Tibial nerve (tissue), 4 donors: ENCODE data around the gene CRIP2. TPM values are rescaled to one million over a fixed set of nuclear protein-coding genes. Genes with fewer than 3 reads are reported as not detected.

Source experiments
- DNase-seq, 2 donors: peaks; one replicate each; pipeline ENCODE4 v3.0.0-alpha.2; 2019; ENCODE audit warnings: low spot score in 2 of 2
- H3K27ac ChIP-seq, 4 donors: fragments of 200-600 bp; sonication (generic) in 3 of 4; one replicate each; pipeline ENCODE4 v1.5.1; 2017 to 2019; ENCODE audit warnings: mild to moderate bottlenecking in 1 of 4
- H3K27me3 ChIP-seq, 2 donors: fragments of 200-600 bp; sonication (generic) in 1 of 2; one replicate each; pipeline versions ENCODE4 v1.5.1 to v1.6.0; 2017 to 2019
- H3K36me3 ChIP-seq, 3 donors: fragments of 200-600 bp; sonication (generic); one replicate each; pipeline ENCODE4 v1.5.1; 2018 to 2019
- H3K4me1 ChIP-seq, 4 donors: fragments of 200-600 bp; sonication (generic) in 3 of 4; one replicate each; pipeline ENCODE4 v1.5.1; 2017 to 2019
- H3K4me3 ChIP-seq, 4 donors: fragments of 200-600 bp; sonication (generic) in 3 of 4; one replicate each; pipeline ENCODE4 v1.5.1; 2017 to 2019; ENCODE audit warnings: mild to moderate bottlenecking in 1 of 4, moderate library complexity in 1 of 4
- H3K9me3 ChIP-seq, 4 donors: fragments of 200-600 bp; sonication (generic) in 3 of 4; one replicate each; pipeline ENCODE4 v1.5.1; 2017 to 2019
- CTCF ChIP-seq, 5 experiments: fragments of 200-600 bp in 3 of 5; fragments of 450-650 bp in 2 of 5; sonication (generic) in 3 of 5; IDR thresholded peaks; one replicate each; pipeline ENCODE4 v1.5.1; 2016 to 2019; ENCODE audit warnings: antibody characterized with exemption in 5 of 5, mild to moderate bottlenecking in 3 of 5, moderate library complexity in 2 of 5
- EP300 ChIP-seq, 2 donors: sonication (generic); formaldehyde crosslinking; IDR thresholded peaks; one replicate each; pipeline ENCODE4 v1.6.1; 2017; ENCODE audit warnings: antibody characterized with exemption in 2 of 2, mild to moderate bottlenecking in 1 of 2
- POLR2A ChIP-seq, 2 donors: fragments of 450-650 bp; IDR thresholded peaks; one replicate each; pipeline ENCODE4 v1.6.1; 2017; ENCODE audit warnings: antibody characterized with exemption in 2 of 2, mild to moderate bottlenecking in 2 of 2, moderate library complexity in 2 of 2
- WGBS, 2 donors: methylation state at CpG; one replicate each; pipeline ENCODE4 v1.1.5; 2018; 5-methylcytosine and 5-hydroxymethylcytosine counted together
- total RNA-seq, 4 donors: library from RNA; depleted of rRNA; stranded (reverse); fragments of >200 nt; gene quantifications; one replicate each; pipeline ENCODE4 v1.1.0, GENCODE V29; 2016

CRIP2 gene
- total RNA-seq, 4 donors from 2014 or later = 161 to 268 (median 208) TPM

DNA sequence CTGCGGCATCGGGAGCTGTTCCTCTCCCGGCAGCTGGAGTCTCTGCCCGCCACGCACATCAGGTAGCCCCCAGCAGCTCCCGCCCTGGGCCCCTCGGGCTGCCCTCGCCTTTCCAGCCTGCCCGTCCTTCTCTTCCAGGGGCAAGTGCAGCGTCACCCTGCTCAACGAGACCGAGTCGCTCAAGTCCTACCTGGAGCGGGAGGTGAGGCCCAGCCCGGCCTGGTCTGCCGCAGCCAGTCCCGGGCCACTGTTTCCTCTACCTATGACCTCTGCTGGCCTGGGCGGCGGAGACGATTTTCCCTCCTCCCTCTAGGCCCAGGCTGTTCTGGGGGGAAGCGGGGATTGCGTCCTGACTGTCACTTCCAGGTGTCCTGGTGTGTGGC, 24.5 kb upstream of the CRIP2 start:
- Histone ChIP-seq H3K36me3 (peaks cover 0 to 76% (median 0%) of the 10 kb centered on the region in 3 donors), H3K27me3 (no peaks in the 10 kb centered on the region), H3K4me3 (no peak overlapping the region), H3K4me1 (peaks cover 0 to 17% (median 5%) of the 10 kb centered on the region in 4 donors), H3K9me3 (no peaks in the 10 kb centered on the region), H3K27ac (no peak overlapping the region)
- TF ChIP-seq EP300 (IDR thresholded peaks at IDR 0.05) = no peak
- no peak for TF ChIP-seq POLR2A (IDR thresholded peaks at IDR 0.05)
- no peak for TF ChIP-seq CTCF (IDR thresholded peaks at IDR 0.05)
- 87 to 92% methylated on average over 21 to 22 of the region's 22 CpGs for WGBS, 2 donors
- no peak for DNase-seq

GRCh38 chr14:105450864-105451720, 23.5 kb upstream of the CRIP2 start:
- Histone ChIP-seq H3K9me3 (no peaks in the 10 kb centered on the region), H3K27me3 (no peaks in the 10 kb centered on the region), H3K4me3 (no peak overlapping the region), H3K27ac (no peak overlapping the region), H3K4me1 (peaks cover 0 to 17% (median 5%) of the 10 kb centered on the region in 4 donors), H3K36me3 (peaks cover 0 to 78% (median 0%) of the 10 kb centered on the region in 3 donors)
- WGBS, 2 donors = 83 to 85% methylated on average over 22 to 28 of the region's 29 CpGs
- TF ChIP-seq POLR2A (IDR thresholded peaks at IDR 0.05) (no peak), CTCF (IDR thresholded peaks at IDR 0.05) (no peak), EP300 (IDR thresholded peaks at IDR 0.05) (no peak)
- DNase-seq = no peak

DNA sequence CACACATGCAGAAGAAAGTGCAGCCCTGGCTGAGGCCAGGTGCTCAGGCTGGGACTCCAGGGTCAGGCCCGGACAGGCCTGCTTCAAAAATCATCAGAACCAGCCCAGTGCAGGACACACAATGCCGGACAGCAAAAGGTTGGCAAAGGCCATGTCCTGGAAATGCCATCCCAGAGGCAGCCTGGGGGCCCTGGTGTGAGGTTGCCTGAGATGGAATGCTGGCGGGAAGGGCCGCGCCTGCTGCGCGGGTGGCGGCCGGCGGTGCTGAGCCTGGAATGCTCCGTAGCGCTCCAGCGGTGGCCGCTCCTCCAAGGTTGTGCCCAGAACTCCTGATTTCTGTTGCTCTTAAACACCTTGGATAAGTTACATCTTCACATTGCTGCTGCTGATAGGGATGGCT, 21.7 kb upstream of the CRIP2 start:
- H3K4me3 ChIP-seq = no peak overlapping the region
- H3K27ac ChIP-seq = no peak overlapping the region
- WGBS, 2 donors = 85 to 86% methylated on average over 13 to 14 of the region's 14 CpGs
- H3K36me3 ChIP-seq = peaks cover 0 to 87% (median 0%) of the 10 kb centered on the region in 3 donors
- no peak for DNase-seq
- no peaks in the 10 kb centered on the region for H3K27me3 ChIP-seq
- peaks cover 0 to 15% (median 5%) of the 10 kb centered on the region in 4 donors for H3K4me1 ChIP-seq
- TF ChIP-seq EP300 (IDR thresholded peaks at IDR 0.05) (no peak), CTCF (IDR thresholded peaks at IDR 0.05) (no peak), POLR2A (IDR thresholded peaks at IDR 0.05) (no peak)
- no peaks in the 10 kb centered on the region for H3K9me3 ChIP-seq

GRCh38 chr14:105453847-105454246, 20.8 kb upstream of the CRIP2 start:
- Histone ChIP-seq H3K9me3 (no peaks in the 10 kb centered on the region), H3K36me3 (peaks cover 0 to 96% (median 0%) of the 10 kb centered on the region in 3 donors), H3K27ac (no peak overlapping the region), H3K4me3 (no peak overlapping the region), H3K27me3 (no peaks in the 10 kb centered on the region), H3K4me1 (peaks cover 0 to 6% (median 3%) of the 10 kb centered on the region in 4 donors)
- TF ChIP-seq EP300 (IDR thresholded peaks at IDR 0.05) (no peak), POLR2A (IDR thresholded peaks at IDR 0.05) (no peak), CTCF (IDR thresholded peaks at IDR 0.05) (no peak)
- DNase-seq = no peak
- WGBS, 2 donors = 85 to 87% methylated on average over 14 of the region's 14 CpGs

DNA sequence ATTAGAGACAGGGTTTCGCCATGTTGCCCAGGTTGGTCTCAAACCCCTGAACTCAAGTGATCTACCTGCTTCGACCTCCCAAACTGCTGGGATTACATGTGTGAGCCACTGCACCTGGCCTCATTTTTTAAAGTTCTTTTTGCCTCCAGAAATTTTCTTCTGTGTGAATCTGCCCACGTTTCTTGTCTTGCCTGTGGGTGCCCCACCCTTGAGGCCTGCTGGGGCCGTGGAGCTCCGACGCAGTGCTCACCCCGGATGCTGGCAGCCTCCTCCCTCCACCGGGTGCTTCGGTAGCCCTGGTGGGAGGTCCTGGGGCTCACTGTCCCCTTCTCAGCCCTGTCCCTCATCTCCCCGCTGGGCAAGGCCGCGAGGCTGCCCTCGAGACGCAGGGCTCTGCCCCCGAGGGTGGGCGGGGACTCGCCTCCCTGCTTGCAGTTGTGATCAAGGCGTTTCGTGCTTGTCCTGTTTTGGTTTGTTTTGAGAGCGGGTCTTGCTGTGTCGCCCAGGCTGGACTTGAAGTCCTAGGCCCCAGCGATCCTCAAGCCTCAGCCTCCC, 19.5 kb upstream of the CRIP2 start:
- peaks cover 0 to 88% (median 0%) of the 10 kb centered on the region in 3 donors for H3K36me3 ChIP-seq
- no peak overlapping the region for H3K27ac ChIP-seq
- H3K9me3 ChIP-seq = no peaks in the 10 kb centered on the region
- no peaks in the 10 kb centered on the region for H3K4me1 ChIP-seq
- WGBS, 2 donors = 80 to 88% methylated on average over 15 to 22 of the region's 22 CpGs
- DNase-seq = no peak
- no peaks in the 10 kb centered on the region for H3K27me3 ChIP-seq
- no peak overlapping the region for H3K4me3 ChIP-seq
- TF ChIP-seq CTCF (IDR thresholded peaks at IDR 0.05) = no peak
- no peak for TF ChIP-seq POLR2A (IDR thresholded peaks at IDR 0.05)
- no peak for TF ChIP-seq EP300 (IDR thresholded peaks at IDR 0.05)
